ENCODE results near the gene CADM1.

DNA sequence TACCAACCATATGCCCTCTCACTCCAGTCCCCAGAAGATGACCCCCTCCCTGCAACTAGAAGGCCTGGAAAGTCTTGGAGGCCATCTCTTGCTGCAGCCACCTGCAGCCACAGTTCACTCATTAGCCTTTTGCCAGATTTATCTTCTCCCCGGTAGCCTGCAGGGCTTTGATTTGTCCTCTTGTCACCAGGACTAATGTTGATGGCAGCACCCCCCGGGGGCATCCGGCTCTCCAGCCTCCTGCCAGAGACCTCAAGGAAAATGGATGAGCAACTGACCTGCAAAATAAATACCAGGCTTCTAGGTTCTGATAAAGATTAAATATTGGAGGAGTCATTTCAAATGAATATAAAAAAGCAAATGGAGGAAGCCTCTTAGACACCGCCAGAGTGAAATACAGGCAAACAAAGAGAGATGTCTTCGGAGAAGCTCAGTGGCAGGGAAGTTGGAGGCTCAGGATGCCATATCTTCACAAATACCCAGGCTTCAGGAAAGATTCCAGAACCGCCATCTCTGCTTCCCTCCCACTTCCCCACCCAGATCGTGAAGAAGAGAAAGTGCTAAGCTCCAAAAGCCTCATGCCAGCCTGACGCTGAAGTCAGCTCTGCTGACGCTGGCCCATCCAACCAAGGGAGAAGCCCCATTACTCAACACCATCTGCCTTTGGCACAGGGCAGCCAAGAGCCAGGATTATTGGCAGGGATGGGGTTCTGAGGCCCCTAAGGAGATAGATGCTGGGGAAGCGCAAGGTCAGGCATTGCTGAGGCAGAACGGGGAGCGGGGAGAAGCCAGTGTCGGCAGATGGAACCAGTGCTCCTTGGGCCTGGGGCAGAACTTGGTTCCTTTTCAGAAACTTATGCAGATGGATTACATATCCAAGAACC, 362.7 kb downstream of the CADM1 start:
- TF ChIP-seq, protein P1, sequence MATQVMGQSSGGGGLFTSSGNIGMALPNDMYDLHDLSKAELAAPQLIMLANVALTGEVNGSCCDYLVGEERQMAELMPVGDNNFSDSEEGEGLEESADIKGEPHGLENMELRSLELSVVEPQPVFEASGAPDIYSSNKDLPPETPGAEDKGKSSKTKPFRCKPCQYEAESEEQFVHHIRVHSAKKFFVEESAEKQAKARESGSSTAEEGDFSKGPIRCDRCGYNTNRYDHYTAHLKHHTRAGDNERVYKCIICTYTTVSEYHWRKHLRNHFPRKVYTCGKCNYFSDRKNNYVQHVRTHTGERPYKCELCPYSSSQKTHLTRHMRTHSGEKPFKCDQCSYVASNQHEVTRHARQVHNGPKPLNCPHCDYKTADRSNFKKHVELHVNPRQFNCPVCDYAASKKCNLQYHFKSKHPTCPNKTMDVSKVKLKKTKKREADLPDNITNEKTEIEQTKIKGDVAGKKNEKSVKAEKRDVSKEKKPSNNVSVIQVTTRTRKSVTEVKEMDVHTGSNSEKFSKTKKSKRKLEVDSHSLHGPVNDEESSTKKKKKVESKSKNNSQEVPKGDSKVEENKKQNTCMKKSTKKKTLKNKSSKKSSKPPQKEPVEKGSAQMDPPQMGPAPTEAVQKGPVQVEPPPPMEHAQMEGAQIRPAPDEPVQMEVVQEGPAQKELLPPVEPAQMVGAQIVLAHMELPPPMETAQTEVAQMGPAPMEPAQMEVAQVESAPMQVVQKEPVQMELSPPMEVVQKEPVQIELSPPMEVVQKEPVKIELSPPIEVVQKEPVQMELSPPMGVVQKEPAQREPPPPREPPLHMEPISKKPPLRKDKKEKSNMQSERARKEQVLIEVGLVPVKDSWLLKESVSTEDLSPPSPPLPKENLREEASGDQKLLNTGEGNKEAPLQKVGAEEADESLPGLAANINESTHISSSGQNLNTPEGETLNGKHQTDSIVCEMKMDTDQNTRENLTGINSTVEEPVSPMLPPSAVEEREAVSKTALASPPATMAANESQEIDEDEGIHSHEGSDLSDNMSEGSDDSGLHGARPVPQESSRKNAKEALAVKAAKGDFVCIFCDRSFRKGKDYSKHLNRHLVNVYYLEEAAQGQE (IDR thresholded peaks at IDR 0.05; ENCODE audit: insufficient read depth in 1 of 2, low read depth in 2 of 2, low read length in 2 of 2): no peak
- TF ChIP-seq POLR2AphosphoS5 (IDR thresholded peaks at IDR 0.05; ENCODE audit: low read depth, low read length) (no peak), TAF1 (IDR thresholded peaks at IDR 0.05; ENCODE audit: borderline replicate concordance, insufficient read depth, low read length) (no peak), SIN3A (IDR thresholded peaks at IDR 0.05; ENCODE audit: borderline replicate concordance, insufficient read depth, low read length) (no peak), FOXP2 (optimal IDR thresholded peaks at IDR 0.05; ENCODE audit: borderline replicate concordance, extremely low read depth, extremely low read length, insufficient read depth) (no peak)

Measured in PFSK-1 (cell line).